Left forelimb (tissue), 1 donor: Measurements from ENCODE around the gene DDIT4.
"Not testable (repeated sequence)": the region's sequence is repeated elsewhere in the genome, so short reads cannot be mapped to it uniquely, and the experiment has no call there.

Experiments used
- DNase-seq: peaks from one replicate; pipeline ENCODE4 v3.0.0-alpha.2; 2018; ENCODE audit warnings: low spot score

The DDIT4 gene

DNA sequence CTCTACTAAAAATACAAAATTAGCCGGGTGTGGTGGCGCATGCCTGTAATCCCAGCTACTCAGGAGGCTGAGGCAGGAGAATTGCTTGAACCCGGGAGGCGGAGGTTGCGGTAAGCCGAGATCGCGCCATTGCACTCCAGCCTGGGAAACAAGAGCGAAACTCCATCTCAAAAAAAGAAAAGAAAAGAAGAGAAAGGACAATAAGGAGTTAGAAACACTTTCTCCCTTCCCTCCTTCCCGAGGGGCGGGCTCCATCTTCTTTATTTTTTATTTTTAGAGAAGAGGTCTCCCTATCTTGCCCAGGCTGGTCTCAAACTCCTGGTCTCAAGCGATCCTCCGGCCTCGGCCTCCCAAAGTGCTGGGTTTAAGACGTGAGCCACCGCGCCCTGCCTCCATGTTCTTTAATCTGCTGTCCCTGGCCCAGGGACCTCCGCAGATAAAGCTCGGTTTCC lies 23.1 kb downstream of the DDIT4 start:
- DNase-seq = not testable (repeated sequence)

DNA sequence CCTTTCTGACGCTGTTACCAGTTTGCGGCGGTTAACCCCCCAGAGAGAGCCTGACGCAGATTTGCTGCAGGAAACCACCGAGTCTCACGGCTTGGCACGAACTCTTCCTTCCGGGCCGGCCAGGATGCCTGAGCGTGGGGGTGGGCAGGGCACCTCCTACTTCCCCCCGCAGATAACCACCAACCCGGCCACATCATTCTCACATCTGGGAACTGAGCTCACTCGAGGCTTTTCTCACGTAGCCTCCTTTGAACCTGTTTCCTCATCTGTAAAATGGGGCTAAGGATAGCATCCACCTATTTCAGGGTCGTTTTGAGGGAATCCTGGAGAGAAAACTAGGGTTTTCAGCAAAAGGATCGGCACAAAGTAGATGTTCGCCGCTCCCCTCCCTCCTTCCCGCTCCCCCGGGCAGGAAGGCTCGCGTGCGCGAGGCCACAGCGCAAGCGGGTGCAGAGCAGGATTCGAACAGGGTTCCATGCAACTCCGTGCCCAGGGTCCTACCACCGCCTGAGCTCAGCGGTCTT lies 23.6 kb downstream of the DDIT4 start:
- DNase-seq = no peak

DNA sequence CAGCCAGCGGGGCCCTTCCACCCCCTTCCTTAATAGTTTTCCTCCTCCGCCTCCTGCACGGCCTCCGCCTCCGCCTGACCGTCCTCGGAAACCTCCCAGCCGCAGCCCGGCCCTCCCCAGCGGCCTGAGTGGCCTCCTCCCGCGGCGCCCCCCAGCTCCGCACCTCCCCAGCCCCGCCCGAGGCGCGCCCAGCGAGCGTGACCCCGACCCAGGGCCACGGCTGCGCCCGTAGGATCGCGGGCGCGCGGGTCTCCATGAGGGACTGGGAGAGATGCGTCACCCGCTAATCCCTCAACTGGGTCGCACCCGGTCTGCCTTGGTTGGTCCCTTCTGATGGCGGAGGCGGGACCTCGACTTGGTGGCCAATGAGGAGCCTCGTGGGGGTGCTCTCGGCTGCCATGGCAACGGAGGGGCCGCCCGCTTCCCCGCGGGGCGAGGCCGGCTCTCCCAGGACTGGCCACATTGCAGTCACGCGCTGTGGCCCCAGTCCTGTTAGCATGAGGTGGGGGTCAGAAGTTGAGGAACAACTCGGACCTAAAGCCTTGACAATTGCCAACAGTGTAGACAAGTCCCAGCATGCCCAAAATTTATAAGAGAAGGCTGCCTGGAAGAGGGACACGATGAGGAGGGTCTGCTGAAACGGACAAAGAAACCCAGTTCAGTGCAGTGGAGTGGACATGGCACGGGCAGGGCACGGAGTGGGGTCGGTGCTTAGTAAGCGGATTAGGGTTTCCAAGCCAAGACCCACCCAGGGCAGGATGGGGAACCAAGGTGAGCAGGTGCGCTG lies 24.3 kb downstream of the DDIT4 start:
- DNase-seq = peak; percentile 95

DNA sequence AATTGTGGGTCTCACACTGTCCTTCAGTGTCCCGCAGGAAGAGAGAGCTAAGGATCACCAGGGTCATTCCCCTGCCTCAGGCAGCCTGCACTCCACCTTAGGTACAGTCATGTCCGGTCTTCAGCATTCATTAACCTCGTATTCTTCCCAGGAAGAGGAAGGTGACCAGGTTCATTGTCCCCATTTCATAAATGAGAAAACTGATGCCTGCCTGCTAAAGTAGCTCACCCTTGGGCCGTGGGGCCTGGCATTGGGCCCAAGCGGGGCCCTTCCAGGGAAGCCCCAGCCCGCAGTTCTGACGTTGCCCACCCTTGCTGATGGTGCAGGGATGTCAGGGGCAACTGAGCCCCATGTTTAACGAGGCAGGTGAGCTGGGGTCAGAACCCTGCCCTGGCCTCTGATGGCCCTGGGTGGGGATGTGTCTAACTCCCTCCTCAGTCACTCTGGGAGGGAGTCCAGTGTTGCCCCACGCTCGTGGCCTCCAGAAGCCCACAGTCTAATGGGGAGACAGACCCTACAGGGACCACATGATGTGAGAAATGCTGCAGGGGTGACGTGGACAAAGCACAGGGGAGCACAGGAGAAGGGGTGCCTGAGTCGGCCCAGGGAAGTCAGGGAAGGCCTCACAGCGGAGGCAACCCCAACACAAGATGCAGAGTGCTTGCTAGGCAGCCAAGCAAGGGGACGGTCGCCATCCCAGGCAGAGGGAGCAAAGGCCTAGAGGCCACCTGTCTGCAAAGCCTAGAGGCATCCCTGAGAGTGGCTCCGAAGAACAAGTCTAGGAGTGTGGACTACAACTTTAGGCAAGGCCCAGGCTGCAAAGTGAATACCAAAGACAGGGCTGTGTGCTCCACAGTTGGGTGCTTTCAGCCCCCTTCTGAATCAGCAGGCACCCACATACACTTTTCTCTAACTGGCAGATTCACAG lies 25.1 kb downstream of the DDIT4 start:
- no peak for DNase-seq

DNA sequence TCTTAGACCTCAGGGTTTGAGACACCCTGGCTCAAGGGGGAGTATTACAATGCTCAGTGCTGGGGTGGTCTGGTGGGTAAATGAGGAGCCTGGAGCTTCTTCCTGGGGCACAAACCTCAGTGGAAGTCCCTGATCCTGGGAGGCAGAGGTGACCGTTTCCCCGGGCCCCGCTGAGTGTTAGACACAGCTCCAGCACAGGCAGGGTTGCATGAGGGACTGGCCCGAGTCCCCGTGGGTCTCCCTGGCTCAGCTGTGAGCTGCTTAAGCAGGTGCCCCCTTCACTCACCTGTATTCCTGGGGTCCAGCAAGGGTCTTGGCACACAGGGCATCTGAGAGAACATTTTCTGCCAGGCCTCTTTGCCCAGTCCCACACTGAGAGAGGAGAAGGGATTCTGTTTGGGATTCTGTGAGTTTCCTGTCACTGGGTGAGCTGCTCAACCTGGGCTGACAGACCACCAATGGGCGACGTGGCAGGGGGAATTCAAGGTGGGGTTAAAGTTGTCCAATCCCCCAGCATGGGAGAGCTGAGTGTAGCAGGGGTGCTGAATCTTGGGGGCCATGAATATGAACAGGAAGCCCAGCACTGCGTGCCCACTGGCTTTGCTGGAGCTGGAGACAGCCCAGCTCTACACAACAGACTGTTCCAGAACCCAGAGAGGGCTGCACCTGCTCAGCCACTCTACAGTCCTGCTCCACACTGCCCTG lies 29.9 kb downstream of the DDIT4 start:
- no peak for DNase-seq

DNA sequence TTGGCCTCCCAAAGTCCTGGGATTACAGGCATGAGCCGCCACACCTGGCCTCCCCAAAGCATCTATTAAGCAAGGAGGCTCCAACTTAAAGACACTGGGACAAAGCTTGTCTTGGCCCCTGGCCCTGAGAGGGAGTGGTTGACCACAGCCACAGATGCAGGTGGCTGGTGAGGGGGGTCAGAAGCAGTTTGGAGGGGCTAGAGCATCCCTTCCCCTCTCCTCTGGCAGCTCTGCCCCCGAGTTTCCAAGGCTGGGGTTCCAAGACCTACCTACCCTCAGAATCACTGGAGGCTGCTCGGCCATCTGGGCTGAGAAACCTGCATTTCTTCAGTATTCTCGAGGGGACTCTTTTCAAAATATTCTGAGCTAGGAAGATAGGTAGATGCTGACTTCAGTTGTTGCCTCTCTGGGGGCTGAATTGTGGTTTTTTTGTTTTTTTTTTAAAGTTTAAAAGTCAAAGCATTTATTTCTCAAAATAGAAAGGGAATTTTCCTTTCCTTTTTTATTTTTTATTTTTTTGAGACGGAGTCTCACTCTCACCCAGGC lies 32.6 kb downstream of the DDIT4 start:
- DNase-seq = no peak

DNA sequence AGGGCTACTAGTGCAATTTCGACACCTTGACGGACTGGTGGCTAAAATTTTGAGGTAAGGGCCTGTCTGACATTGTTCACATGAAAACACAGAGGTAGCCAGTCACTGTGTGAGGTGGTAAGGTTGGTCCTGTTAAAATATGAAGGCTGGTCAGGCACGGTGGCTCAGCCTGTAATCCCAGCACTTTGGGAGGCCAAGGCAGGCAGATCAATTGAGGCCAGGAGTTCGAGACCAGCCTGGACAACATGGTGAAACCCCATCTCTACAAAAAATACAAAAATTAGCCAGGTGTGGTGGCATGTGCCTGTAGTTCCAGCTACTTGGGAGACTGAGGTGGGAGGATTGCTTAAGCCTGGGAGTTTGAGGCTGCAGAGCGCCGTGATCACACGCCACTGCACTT lies 34.0 kb downstream of the DDIT4 start:
- DNase-seq = not testable (repeated sequence)

DNA sequence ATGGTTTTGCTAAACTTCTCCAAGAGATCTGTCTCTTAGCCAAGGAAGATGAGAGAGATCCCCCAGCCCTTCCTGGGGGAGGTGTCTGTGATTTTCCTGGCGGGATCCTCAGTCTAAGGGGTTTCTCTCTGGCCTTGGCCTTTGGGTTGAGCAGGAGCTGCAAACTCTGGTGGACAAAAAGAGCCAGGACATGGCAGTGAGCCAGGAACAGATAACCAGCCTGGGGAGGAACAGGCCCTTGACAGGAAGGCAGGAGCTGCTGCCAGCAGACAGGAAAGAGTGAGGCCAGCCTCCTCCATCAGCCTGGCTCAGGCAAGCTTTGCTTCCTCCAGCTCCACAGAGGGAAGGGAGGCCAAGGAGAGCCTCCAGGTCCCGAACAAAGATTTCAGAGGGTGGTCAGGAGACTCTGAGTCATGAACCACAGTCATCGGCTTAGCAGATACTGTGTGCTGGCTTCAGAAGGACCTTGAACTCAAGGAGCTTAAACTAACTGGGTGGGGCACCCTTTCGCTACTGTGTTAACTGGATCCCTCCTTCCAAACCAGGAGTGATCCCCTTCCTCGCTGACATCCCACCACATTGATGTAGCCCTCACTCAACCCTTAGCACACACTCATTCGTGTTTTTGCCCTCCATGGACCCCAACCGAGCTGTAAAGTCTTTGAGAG lies 34.7 kb downstream of the DDIT4 start:
- no peak for DNase-seq

DNA sequence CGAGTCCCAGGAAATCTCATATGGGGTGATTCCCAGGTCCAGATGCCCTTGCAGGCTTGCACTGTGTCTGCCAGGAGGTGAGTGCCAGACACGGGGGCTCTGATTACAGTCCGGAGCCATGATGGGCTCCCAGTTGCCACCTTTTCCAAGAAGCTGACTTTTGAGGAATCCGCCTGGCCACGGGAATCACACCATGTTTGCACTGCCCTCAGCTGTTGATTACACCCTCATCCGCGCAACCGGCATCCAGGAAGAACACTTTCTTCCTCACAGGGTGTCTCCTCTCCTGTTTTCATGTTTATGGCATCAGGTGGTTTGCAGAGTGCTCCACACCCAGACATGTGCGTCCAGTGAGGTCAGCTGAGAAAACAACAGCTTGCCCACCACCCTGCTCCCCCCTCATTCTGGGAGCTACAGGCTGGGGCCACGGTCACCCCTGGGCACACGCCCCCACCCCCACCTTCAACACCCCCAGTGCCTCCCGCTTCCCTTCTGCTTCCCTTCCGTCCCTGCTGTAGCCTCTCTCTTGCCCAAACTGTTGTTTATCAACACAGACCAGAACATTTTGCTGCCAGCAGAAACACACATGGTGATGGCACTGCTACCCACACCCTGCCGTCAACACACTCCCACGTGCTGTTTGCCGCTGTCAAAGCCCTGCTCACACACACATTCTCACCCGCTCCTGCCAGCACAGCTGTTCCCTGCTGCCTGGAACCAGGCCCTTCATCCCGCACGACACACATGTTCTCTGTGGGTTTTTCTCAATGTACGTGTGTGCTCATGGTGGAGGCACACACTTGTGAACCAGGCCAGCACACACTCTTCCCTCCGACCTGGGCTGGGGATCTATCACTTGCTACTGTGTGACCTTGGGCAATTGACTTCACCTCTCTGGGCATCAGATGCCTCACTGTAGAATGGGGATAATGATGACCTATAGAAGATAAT lies 35.8 kb downstream of the DDIT4 start:
- DNase-seq = no peak

DNA sequence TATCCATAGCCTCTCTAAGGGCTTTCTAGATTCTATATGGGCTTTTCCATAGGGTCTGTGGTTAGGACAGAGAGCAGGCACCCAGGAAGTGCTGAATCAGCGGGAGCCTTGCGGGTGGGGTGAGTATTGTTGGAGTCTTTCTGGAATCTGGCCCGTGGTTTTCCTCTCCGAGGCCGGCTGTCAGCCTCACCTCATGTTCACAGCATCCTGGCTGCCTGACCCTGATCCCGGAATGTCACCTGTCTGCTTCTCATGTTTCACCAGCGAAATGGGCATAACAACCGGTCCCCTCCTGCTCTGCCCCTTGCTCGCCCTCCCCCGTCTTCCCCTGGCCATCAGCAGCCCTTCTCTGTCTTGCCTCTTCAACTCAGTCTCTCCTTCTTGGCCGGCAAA lies 36.5 kb downstream of the DDIT4 start:
- no peak for DNase-seq

DNA sequence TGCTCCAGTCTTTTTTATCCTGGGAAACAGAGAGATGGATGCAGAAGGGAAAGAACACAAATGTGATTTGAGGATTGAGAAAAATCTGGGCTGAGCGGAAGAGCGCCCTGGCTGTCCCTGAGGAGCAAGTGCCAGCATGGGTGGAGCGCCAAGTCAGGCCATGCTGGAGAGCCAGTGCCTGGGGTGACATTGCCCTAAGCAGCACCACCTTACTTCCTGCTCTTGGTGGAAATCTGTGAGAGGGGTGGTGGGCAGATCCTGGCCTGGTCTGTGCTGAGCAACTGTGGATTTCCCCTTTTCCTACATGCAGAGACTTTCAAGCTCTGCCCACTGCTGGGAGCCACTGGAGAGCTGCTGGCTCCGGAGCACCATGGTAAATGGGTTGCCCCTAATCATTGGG lies 36.9 kb downstream of the DDIT4 start:
- no peak for DNase-seq

DNA sequence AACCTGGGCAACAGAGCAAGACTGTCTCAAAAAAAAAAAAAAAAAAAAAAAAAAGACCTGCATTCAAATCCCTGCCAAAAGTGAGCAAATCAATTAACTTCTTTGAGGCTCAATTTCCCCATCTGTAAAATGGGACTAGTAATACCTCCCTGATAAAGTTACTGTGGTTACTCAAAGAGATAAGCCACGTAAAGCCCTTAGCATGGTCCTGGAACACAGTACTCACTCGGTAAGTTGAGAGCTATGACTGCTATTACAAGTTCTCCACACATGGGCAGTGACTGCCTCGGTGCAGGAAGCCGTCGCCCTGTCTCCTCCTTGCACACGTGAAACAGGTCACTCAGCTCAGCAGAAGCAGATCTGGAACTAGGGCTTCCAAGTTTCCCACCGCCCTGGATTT lies 37.9 kb downstream of the DDIT4 start:
- DNase-seq = no peak

DNA sequence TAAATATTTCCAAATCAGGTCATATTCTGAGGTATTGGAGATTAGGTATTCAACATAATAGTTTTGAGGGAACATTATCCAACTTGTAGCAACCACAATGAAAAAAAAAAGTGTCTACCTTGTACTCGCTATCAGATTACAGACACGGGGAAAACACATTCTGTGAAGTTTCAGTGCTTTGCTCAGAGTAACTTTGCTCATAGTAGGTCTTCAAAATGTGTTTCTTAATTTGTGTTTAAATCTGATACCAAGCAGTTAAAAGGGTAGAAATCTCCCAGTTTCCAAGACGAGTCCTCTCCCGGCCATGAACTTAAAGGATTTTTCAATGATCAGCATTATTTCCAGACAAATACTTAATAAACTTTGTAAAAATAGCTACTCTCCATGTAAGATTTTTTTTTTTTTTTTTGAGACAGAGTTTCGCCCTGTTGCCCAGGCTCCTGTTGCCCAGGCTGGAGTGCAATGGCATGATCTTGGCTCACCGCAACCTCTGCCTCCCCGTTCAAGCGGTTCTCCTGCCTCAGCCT lies 39.2 kb downstream of the DDIT4 start:
- no peak for DNase-seq

DNA sequence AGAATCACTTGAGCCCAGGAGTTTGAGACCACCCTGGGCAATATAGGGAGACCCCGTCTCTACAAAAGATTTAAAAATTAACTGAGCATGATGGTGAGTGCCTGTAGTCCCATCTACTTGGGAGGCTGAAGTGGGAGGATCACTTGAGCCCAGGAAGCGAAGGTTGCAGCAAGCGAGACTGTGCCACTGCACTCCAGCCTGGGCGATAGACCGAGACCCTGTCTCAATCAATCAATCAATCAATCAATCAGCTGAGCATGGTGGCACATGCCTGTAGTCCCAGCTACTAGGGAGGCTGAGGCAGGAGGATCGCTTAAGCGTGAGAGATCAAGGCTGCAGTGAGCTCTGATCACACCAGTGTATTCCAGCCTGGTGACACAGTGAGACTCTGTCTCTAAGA lies 40.5 kb downstream of the DDIT4 start:
- no peak for DNase-seq

DNA sequence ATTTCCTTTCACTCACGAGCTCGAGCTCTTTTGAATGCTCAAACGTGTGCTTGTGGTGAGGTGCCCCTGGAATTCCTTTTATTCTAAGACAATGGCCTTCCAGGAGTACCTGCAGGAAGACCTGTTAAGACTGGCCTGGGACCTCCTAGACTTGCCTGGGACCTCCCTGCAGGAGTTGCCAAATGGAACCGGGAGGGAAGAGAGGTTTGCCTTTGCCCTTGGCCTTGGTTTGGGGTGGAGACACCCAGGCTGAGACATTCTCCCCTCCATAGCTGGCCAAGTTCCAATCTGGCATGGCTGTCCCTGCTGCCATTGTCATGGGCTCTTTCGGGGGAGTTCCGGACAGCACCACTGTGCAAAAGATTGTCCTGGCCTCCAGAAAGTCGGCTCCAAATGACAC lies 41.3 kb downstream of the DDIT4 start:
- DNase-seq = no peak

DNA sequence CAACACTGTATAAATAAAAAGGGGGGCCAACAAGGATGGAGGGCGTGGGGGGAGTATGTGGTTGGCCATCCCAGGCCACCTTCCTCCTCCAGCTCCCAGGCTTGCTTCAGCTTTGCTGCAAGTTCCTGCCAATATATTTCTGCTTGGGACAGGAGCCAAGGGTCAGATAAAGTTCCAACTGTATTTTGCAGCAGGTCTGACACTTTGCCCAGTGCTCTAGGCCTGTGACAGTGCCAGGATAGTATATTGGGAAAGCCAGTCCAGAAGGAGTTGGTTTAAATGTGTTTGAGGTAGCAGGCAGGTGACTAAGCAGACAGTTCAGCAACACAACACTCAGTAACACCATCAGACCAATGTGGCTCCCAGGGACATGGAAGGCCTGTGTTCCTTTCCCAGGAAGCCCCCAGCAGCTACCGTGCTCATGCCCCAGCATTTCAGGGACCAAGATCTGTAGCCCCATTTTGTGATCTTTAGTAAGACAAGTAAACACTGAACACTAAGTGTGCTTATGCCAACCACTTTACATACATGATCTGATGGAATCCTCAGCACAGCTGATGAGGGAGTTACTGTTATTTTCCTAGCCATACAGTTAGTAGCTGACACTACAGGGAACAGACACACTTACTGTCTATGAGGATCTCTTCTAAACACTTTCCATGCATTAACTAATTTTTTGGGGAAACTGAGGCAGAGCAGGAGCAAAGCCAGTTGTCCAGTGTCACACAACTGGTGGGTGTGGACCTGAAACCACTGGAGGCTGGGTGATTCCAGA lies 42.1 kb downstream of the DDIT4 start:
- DNase-seq = no peak

DNA sequence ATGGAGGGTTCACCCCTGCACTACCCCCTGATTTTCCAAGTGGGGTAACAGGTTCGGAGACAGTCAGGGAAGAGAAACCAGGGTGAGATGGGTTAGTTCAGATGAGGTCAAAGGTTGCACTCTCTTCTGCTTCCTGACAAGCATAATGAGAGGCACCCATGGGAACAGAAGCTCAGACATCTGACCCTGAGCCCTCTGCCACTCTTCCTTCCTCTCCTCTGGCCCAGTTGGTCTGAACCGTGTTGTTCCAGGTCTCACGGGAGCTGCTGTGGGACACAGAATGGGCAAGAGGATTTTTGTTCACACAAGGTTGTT lies 42.6 kb downstream of the DDIT4 start:
- DNase-seq = no peak

DNA sequence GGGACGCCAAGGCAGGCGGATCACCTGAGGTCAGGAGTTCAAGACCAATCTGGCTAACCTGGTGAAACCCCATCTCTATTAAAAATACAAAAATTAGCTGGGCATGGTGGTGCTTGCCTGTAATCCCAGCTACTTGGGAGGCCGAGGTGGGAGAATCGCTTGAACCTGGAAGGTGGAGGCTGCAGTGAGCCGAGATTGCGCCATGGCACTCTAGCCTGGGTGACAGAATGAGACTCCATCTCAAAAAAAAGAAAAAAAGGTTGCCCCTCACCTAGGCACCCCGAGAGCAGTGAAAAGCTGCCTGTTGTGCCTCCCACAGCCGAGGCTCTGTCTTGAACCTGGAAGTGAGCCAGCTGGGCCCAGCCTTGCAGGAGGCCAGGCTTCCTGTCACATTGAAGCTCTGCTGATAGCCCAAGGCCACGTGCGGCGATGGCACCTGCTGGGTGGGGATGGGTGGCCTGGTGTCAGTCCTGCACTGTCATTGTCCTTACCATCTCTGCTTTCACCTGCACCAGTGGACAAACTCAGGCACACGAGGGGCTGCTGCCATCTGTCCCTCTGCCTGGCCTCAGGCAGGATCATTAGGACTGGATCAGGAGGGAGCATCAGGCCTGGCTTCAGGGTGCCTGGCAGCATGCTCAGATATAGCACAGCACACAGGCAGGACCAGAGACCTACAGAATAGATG lies 43.2 kb downstream of the DDIT4 start:
- no peak for DNase-seq
